Liver (tissue), 9 donors: ENCODE results near the gene ATP6V0D1. TPM values are rescaled to one million over a fixed set of nuclear protein-coding genes. Genes with fewer than 3 reads are reported as not detected.
A peak's percentile ranks its signal among the peaks of the same experiment; 100 is the strongest.

Source experiments
- DNase-seq: peaks from one replicate; pipeline ENCODE4 v3.0.0-alpha.2; 2017; ENCODE audit warnings: low spot score
- H3K27ac ChIP-seq, 2 donors: one replicate each; pipeline ENCODE4 v1.7.0; 2013; ENCODE audit warnings: inconsistent platforms in 2 of 2, low read length in 2 of 2, control low read depth in 1 of 2, low read depth in 1 of 2, mild to moderate bottlenecking in 1 of 2
- H3K27me3 ChIP-seq, 4 donors: one replicate each; pipeline versions ENCODE4 v1.6.1 to v1.7.0; 2013; ENCODE audit warnings: low read length in 3 of 4, inconsistent platforms in 1 of 4, mild to moderate bottlenecking in 1 of 4, moderate library complexity in 1 of 4; ENCODE audit not compliant: control insufficient read depth in 4 of 4, insufficient read depth in 4 of 4
- H3K36me3 ChIP-seq, 4 donors: one replicate each; pipeline versions ENCODE4 v1.6.1 to v1.7.0; 2013; ENCODE audit warnings: low read length in 3 of 4, mild to moderate bottlenecking in 3 of 4, low read depth in 1 of 4, moderate library complexity in 1 of 4; ENCODE audit not compliant: control insufficient read depth in 4 of 4, insufficient read depth in 3 of 4
- H3K4me1 ChIP-seq, 4 donors: one replicate each; pipeline versions ENCODE4 v1.6.1 to v1.7.0; 2013; ENCODE audit warnings: low read length in 3 of 4, mild to moderate bottlenecking in 3 of 4, moderate library complexity in 1 of 4; ENCODE audit not compliant: control insufficient read depth in 4 of 4, insufficient read depth in 4 of 4
- H3K4me3 ChIP-seq, 3 donors: one replicate each; pipeline versions ENCODE4 v1.6.1 to v1.7.0; 2013; ENCODE audit warnings: low read length in 3 of 3, control low read depth in 1 of 3, low read depth in 1 of 3, mild to moderate bottlenecking in 1 of 3
- H3K9ac ChIP-seq, 2 donors: one replicate each; pipeline ENCODE4 v1.7.0; 2013; ENCODE audit warnings: low read length in 2 of 2, mild to moderate bottlenecking in 2 of 2, moderate library complexity in 2 of 2, control low read depth in 1 of 2, low read depth in 1 of 2
- H3K9me3 ChIP-seq, 4 donors: one replicate each; pipeline versions ENCODE4 v1.6.1 to v1.7.0; 2013; ENCODE audit warnings: low read length in 3 of 4; ENCODE audit not compliant: control insufficient read depth in 4 of 4
- EGR1 ChIP-seq, 2 donors: IDR thresholded peaks; 2 replicates each; pipeline ENCODE4 v1.6.1; 2016 to 2018; ENCODE audit warnings: antibody characterized with exemption in 2 of 2, low read depth in 2 of 2
- FOXA1 ChIP-seq: IDR thresholded peaks from 2 replicates; pipeline ENCODE4 v1.6.1; 2016; ENCODE audit warnings: antibody characterized with exemption
- FOXA2 ChIP-seq: IDR thresholded peaks from 2 replicates; pipeline ENCODE4 v1.6.1; 2016; ENCODE audit warnings: antibody characterized with exemption
- GABPA ChIP-seq, 2 donors: IDR thresholded peaks in 1 of 2; conservative IDR thresholded peaks in 1 of 2; 2 replicates each; pipeline ENCODE4 v1.6.1; 2016; ENCODE audit warnings: antibody characterized with exemption in 2 of 2, mild to moderate bottlenecking in 1 of 2, moderate library complexity in 1 of 2
- HNF4A ChIP-seq, 2 donors: conservative IDR thresholded peaks; 2 replicates each; pipeline ENCODE4 v1.6.1; 2016; ENCODE audit warnings: antibody characterized with exemption in 2 of 2, mild to moderate bottlenecking in 2 of 2
- HNF4G ChIP-seq: IDR thresholded peaks from 2 replicates; pipeline ENCODE4 v1.6.1; 2016; ENCODE audit warnings: antibody characterized with exemption
- JUND ChIP-seq, 2 donors: IDR thresholded peaks; 2 replicates each; pipeline ENCODE4 v1.6.1; 2016; ENCODE audit warnings: antibody characterized with exemption in 2 of 2
- MAX ChIP-seq: IDR thresholded peaks from 2 replicates; pipeline ENCODE4 v1.6.1; 2016; ENCODE audit warnings: antibody characterized with exemption
- NR2F2 ChIP-seq: IDR thresholded peaks from 2 replicates; pipeline ENCODE4 v1.6.1; 2016; ENCODE audit warnings: antibody characterized with exemption
- RAD21 ChIP-seq, 2 donors: IDR thresholded peaks; 2 replicates each; pipeline ENCODE4 v1.6.1; 2016; ENCODE audit warnings: antibody characterized with exemption in 2 of 2, mild to moderate bottlenecking in 2 of 2
- REST ChIP-seq: IDR thresholded peaks from 2 replicates; pipeline ENCODE4 v1.6.1; 2016; ENCODE audit warnings: antibody characterized with exemption, mild to moderate bottlenecking
- RXRA ChIP-seq, 2 donors: IDR thresholded peaks; 2 replicates each; pipeline ENCODE4 v1.6.1; 2017 to 2018; ENCODE audit warnings: antibody characterized with exemption in 2 of 2, mild to moderate bottlenecking in 1 of 2
- SP1 ChIP-seq: IDR thresholded peaks from 2 replicates; pipeline ENCODE4 v1.6.1; 2018; ENCODE audit warnings: antibody characterized with exemption, mild to moderate bottlenecking
- TAF1 ChIP-seq: conservative IDR thresholded peaks from 2 replicates; pipeline ENCODE4 v1.6.1; 2016; ENCODE audit warnings: antibody characterized with exemption, mild to moderate bottlenecking
- YY1 ChIP-seq: IDR thresholded peaks from 2 replicates; pipeline ENCODE4 v1.6.1; 2016; ENCODE audit warnings: antibody characterized with exemption, mild to moderate bottlenecking
- ZBTB33 ChIP-seq: IDR thresholded peaks from 2 replicates; pipeline ENCODE4 v1.6.1; 2016; ENCODE audit warnings: antibody characterized with exemption
- WGBS: extraction: QIAGEN DNeasy Blood & Tissue Kit; methylation state at CpG from one replicate; pipeline ENCODE4 v1.1.7; 2013; 5-methylcytosine and 5-hydroxymethylcytosine counted together
- polyA plus RNA-seq, 2 donors: library from polyadenylated mRNA; stranded (reverse) in 1 of 2; unstranded in 1 of 2; fragments of 200-250 nt in 1 of 2; fragments of >200 nt in 1 of 2; fragmentation: Nextera tagmentation in 1 of 2; extraction: Ambion mirVana in 1 of 2; gene quantifications; one replicate each; pipeline versions ENCODE4 v1.2.1 to v1.2.3, GENCODE V29; 2013 to 2015
- total RNA-seq, 2 donors: library from RNA; depleted of rRNA; stranded (reverse); fragments of >200 nt; gene quantifications; one replicate each; pipeline ENCODE4 v1.2.3, GENCODE V29; 2014
- TF ChIP-seq, protein P1 (sequence below): fragments of 150-350 bp; IDR thresholded peaks from 2 replicates; pipeline ENCODE4 v1.5.1; 2017; ENCODE audit warnings: improper control_type of control experiment, low read depth, low read length; ENCODE audit not compliant: missing input control
- TF ChIP-seq, protein P2 (sequence below): IDR thresholded peaks from 2 replicates; pipeline ENCODE4 v1.6.1; 2016; ENCODE audit warnings: antibody characterized with exemption
- donor health status: healthy.
- donor health status: healthy.
- donor health status: healthy.
- donor health status: healthy.
- donor health status: healthy.

The ATP6V0D1 gene
- total and polyA plus RNA-seq, 4 donors: 47.6 to 80.2 (median 66.6) TPM

DNA sequence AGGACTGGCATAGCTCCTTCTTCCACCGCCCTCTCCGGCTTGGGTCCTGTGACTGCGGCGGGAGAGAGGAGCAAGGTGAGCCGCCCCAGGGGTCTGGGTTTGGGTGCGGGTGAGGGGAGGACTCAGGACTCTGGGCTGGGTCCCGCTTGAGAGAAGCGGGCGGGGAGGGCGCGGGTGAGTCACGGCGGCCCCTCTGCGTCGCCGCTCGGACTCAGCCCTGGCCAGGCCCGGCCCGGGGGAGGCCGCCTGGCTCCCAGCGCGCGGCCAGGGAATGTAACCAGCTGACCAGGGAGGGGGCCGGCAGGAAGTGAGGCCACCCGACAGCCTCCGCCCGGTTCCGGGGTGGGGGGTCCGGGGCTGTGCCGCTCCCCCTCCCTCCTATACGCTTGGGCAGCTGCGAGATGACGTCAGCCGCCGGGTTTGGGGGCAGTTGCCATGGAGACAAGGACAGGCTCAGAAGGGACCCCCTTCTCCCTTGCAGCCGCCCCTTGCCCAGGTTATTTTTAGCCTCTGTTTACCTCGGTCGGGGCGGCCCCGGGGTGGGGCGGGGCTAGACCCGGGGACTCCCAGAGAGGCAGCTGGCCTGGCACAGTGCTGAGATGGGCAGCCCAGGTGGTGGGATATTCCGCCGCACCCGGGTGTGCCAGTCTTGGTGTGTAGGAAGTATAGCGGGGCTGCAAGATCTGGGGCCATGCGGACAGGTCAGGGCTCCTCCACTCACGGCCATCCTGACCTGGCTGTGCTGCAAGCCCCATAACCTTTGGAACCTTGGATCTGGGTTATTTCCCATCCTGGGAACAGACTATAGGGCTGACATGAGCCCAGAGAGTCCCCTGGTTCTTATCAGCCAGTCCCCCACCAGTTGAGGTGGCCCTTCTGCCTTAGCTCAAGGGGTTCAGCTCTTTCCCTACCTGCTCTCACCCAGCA, 49.3 kb upstream of the ATP6V0D1 start:
- Histone ChIP-seq H3K9me3 (no peaks in the 10 kb centered on the region), H3K27ac (peak overlapping the region; percentile 66 to 87), H3K4me3 (peak overlapping the region; percentile 69 to 83 (median 71)), H3K9ac (peak overlapping the region; percentile 61 to 64), H3K4me1 (peaks cover 8 to 41% (median 33%) of the 10 kb centered on the region in 4 donors), H3K27me3 (no peaks in the 10 kb centered on the region), H3K36me3 (no peaks in the 10 kb centered on the region)
- TF ChIP-seq RXRA (IDR thresholded peaks at IDR 0.05): peak in 1 of 2 donors; percentile 26
- TF ChIP-seq FOXA1: no peak
- peak in 1 of 2 donors; percentile 71 for TF ChIP-seq GABPA (IDR thresholded peaks at IDR 0.05 in 1 of 2, conservative IDR thresholded peaks at IDR 0.05 in 1 of 2)
- TF ChIP-seq HNF4A (conservative IDR thresholded peaks at IDR 0.05): peak; percentile 60 to 74
- TF ChIP-seq SP1: peak; percentile 68
- TF ChIP-seq HNF4G: peak; percentile 9
- DNase-seq: peak; percentile 56
- 4% methylated on average over 48 of the region's 48 CpGs for WGBS

DNA sequence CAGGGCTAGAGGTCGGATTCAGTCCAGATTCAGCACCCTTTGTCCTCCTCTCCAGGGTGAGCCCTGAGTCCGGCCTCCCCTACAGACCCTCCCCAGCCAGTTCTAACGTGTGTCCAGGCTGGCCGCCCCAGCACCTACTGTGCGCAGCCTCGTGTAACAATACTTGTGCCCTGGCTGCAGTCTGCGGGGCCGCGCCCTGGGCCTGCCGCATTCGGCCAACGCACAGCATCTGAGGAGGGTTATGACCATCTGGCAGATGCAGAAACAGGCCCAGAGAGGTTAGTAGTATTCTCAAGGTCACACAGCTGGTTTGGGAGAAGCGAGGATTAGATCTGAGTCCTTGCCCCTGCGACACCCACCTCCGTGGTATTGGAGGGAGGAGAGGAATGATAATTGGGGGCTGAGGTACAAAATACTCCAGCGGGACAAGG, 48.6 kb upstream of the ATP6V0D1 start:
- no peak for DNase-seq
- TF ChIP-seq SP1 (no peak), TAF1 (no peak)
- Histone ChIP-seq H3K4me1 (peaks cover 8 to 44% (median 34%) of the 10 kb centered on the region in 4 donors), H3K4me3 (peak overlapping the region; percentile 69 to 83 (median 71)), H3K36me3 (no peaks in the 10 kb centered on the region), H3K9me3 (no peaks in the 10 kb centered on the region), H3K27me3 (no peaks in the 10 kb centered on the region), H3K9ac (peak overlapping the region; percentile 61 to 64), H3K27ac (peak overlapping the region; percentile 66 to 87)
- 5% methylated on average over 16 of the region's 16 CpGs for WGBS

DNA sequence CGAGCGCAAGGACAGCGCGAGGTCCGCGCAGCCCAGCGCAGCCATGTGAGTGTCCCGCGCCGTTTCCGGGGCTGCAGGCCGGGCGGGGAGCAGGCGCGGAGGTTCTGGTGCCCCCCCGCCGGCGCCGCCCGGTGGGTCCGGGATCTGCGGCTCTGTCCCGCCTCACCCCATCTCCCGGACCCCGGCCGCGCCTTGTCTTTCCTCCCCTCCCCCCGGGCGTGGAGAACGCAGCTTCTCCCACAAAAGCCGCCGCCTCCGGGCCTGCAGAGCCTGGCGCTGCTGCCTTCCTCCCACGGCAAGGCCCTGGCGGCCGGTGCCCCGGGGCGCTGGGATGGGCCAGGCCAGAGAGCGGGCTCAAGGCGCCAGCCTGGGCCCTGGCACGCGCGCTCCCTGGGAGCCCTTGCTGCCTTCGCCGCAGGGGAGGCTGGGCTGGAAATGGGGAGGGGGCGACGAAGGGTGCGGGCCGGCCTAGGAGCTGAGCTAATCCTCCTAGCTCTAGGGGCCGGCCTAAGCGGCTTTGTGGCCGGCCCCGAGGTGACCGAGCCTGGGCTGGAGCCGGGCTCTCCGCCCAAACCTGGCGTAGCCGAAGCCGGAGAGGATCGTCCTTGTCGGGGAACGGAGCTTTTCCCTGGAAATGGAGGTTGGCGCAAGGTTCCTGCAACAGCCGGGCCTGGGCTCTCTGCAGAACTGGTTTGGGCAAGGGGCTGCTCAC, 48.1 kb upstream of the ATP6V0D1 start:
- H3K27ac ChIP-seq: peak overlapping the region; percentile 66 to 87
- H3K4me1 ChIP-seq: peaks cover 10 to 49% (median 40%) of the 10 kb centered on the region in 4 donors
- no peaks in the 10 kb centered on the region for H3K36me3 ChIP-seq
- no peaks in the 10 kb centered on the region for H3K9me3 ChIP-seq
- 1% methylated on average over 65 of the region's 65 CpGs for WGBS
- H3K9ac ChIP-seq: peak overlapping the region; percentile 61 to 64
- peak overlapping the region; percentile 69 to 83 (median 71) for H3K4me3 ChIP-seq
- no peaks in the 10 kb centered on the region for H3K27me3 ChIP-seq
- peak; percentile 53 for DNase-seq
- TF ChIP-seq ZBTB33 (no peak), NR2F2 (no peak), JUND (IDR thresholded peaks at IDR 0.05) (no peak), MAX (no peak), RXRA (IDR thresholded peaks at IDR 0.05) (no peak), GABPA (IDR thresholded peaks at IDR 0.05 in 1 of 2, conservative IDR thresholded peaks at IDR 0.05 in 1 of 2) (no peak), EGR1 (IDR thresholded peaks at IDR 0.05; ENCODE audit: low read depth in 2 of 2) (no peak), REST (no peak), SP1 (no peak), HNF4G (no peak), YY1 (no peak), FOXA2 (no peak), RAD21 (IDR thresholded peaks at IDR 0.05) (no peak), FOXA1 (no peak)
- TF ChIP-seq, protein P1, sequence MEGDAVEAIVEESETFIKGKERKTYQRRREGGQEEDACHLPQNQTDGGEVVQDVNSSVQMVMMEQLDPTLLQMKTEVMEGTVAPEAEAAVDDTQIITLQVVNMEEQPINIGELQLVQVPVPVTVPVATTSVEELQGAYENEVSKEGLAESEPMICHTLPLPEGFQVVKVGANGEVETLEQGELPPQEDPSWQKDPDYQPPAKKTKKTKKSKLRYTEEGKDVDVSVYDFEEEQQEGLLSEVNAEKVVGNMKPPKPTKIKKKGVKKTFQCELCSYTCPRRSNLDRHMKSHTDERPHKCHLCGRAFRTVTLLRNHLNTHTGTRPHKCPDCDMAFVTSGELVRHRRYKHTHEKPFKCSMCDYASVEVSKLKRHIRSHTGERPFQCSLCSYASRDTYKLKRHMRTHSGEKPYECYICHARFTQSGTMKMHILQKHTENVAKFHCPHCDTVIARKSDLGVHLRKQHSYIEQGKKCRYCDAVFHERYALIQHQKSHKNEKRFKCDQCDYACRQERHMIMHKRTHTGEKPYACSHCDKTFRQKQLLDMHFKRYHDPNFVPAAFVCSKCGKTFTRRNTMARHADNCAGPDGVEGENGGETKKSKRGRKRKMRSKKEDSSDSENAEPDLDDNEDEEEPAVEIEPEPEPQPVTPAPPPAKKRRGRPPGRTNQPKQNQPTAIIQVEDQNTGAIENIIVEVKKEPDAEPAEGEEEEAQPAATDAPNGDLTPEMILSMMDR: no peak
- TF ChIP-seq, protein P2, sequence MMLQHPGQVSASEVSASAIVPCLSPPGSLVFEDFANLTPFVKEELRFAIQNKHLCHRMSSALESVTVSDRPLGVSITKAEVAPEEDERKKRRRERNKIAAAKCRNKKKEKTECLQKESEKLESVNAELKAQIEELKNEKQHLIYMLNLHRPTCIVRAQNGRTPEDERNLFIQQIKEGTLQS: no peak
